ENCODE results near the gene SLC44A3. TPM values are rescaled to one million over a fixed set of nuclear protein-coding genes. Genes with fewer than 3 reads are reported as not detected.
A peak's percentile ranks its signal among the peaks of the same experiment; 100 is the strongest.

The SLC44A3 gene
- total and polyA plus RNA-seq, 2 of the 13 experiments (the other 11 are each of a cell fraction or from before 2014, with no cell fraction given) = 6.8 to 14.1 TPM

DNA sequence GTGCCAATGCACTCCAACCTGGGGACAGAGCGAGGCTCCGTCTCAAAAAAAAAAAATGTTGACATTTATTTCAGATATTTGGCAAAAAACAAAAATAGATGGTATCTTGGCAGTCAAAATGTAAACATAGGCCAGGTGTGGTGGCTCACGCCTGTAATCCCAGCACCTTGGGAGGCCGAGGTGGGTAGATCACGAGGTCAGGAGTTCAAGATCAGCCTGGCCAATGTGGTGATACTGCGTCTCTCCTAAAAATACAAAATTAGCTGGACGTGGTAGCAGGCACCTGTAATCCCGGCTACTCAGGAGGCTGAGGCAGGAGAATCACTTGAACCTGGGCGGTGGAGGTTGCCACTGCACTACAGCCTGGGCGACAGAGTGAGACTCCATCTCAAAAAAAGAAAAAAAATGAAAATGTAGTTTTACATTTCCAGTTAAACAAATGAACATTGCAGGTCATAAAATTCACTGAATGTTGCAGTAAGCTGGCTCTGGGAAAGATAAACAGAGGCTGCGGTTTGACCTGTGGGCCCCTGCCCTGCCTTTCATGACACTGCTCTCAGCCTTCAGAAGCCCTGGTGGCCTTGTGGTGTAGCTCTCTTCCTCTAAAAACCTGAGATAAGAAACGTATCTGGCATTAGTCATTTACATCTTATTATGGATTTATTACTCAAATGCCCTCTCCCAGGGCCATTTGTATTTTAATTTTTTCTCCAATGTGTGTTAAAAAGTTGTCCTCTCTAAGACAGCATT, 12.2 kb upstream of the SLC44A3 start (continued):
- TF ChIP-seq, protein P1, sequence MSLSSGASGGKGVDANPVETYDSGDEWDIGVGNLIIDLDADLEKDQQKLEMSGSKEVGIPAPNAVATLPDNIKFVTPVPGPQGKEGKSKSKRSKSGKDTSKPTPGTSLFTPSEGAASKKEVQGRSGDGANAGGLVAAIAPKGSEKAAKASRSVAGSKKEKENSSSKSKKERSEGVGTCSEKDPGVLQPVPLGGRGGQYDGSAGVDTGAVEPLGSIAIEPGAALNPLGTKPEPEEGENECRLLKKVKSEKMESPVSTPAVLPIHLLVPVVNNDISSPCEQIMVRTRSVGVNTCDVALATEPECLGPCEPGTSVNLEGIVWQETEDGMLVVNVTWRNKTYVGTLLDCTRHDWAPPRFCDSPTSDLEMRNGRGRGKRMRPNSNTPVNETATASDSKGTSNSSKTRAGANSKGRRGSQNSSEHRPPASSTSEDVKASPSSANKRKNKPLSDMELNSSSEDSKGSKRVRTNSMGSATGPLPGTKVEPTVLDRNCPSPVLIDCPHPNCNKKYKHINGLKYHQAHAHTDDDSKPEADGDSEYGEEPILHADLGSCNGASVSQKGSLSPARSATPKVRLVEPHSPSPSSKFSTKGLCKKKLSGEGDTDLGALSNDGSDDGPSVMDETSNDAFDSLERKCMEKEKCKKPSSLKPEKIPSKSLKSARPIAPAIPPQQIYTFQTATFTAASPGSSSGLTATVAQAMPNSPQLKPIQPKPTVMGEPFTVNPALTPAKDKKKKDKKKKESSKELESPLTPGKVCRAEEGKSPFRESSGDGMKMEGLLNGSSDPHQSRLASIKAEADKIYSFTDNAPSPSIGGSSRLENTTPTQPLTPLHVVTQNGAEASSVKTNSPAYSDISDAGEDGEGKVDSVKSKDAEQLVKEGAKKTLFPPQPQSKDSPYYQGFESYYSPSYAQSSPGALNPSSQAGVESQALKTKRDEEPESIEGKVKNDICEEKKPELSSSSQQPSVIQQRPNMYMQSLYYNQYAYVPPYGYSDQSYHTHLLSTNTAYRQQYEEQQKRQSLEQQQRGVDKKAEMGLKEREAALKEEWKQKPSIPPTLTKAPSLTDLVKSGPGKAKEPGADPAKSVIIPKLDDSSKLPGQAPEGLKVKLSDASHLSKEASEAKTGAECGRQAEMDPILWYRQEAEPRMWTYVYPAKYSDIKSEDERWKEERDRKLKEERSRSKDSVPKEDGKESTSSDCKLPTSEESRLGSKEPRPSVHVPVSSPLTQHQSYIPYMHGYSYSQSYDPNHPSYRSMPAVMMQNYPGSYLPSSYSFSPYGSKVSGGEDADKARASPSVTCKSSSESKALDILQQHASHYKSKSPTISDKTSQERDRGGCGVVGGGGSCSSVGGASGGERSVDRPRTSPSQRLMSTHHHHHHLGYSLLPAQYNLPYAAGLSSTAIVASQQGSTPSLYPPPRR (CRISPR knock-in tag; IDR thresholded peaks at IDR 0.05; ENCODE audit: borderline replicate concordance) = no peak
- TF ChIP-seq, protein P2, sequence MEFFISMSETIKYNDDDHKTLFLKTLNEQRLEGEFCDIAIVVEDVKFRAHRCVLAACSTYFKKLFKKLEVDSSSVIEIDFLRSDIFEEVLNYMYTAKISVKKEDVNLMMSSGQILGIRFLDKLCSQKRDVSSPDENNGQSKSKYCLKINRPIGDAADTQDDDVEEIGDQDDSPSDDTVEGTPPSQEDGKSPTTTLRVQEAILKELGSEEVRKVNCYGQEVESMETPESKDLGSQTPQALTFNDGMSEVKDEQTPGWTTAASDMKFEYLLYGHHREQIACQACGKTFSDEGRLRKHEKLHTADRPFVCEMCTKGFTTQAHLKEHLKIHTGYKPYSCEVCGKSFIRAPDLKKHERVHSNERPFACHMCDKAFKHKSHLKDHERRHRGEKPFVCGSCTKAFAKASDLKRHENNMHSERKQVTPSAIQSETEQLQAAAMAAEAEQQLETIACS (CRISPR knock-in tag; IDR thresholded peaks at IDR 0.05) = no peak
- TF ChIP-seq RBM39 (IDR thresholded peaks at IDR 0.05; ENCODE audit: low read depth, low read length, poor library complexity, severe bottlenecking) = no peak
- no peak for TF ChIP-seq GABPA (IDR thresholded peaks at IDR 0.05; ENCODE audit: low read depth, low read length)
- TF ChIP-seq GABPA (CRISPR knock-in tag; IDR thresholded peaks at IDR 0.05; ENCODE audit: low read depth) = no peak
- no peak for TF ChIP-seq ZNF607 (CRISPR knock-in tag; IDR thresholded peaks at IDR 0.05; ENCODE audit: borderline replicate concordance)
- peak; percentile 56; the same call in 1 of the 2 replicates for TF ChIP-seq RARA (CRISPR knock-in tag; IDR thresholded peaks at IDR 0.05)
- TF ChIP-seq THAP11 (CRISPR knock-in tag; IDR thresholded peaks at IDR 0.05) = no peak
- TF ChIP-seq JUN (CRISPR knock-in tag; IDR thresholded peaks at IDR 0.05) = no peak
- TF ChIP-seq MXI1 (IDR thresholded peaks at IDR 0.05; ENCODE audit: borderline replicate concordance, low read depth, low read length) = no peak
- no peak for TF ChIP-seq ZNF367 (CRISPR knock-in tag; IDR thresholded peaks at IDR 0.05; ENCODE audit: borderline replicate concordance)
- no peak for TF ChIP-seq MLLT10 (CRISPR knock-in tag; IDR thresholded peaks at IDR 0.05)
- TF ChIP-seq ZNF737 (CRISPR knock-in tag; IDR thresholded peaks at IDR 0.05; ENCODE audit: borderline replicate concordance) = no peak
- TF ChIP-seq PHF5A (CRISPR knock-in tag; IDR thresholded peaks at IDR 0.05; ENCODE audit: low read depth, unreplicated experiment) = no peak
- TF ChIP-seq ZNF572 (CRISPR knock-in tag; IDR thresholded peaks at IDR 0.05) = no peak
- TF ChIP-seq ZNF577 (CRISPR knock-in tag; IDR thresholded peaks at IDR 0.05; ENCODE audit: borderline replicate concordance, low read depth) = no peak
- TF ChIP-seq RBAK (CRISPR knock-in tag; IDR thresholded peaks at IDR 0.05) = no peak
- TF ChIP-seq DPF2 (CRISPR knock-in tag; IDR thresholded peaks at IDR 0.05; ENCODE audit: borderline replicate concordance, low read depth) = peak; percentile 58; the same call in 1 of the 2 replicates
- no peak for TF ChIP-seq ZBTB26 (CRISPR knock-in tag; IDR thresholded peaks at IDR 0.05; ENCODE audit: borderline replicate concordance)
- TF ChIP-seq SRSF4 (IDR thresholded peaks at IDR 0.05; ENCODE audit: low read depth, low read length, poor library complexity, severe bottlenecking) = no peak
- peak; percentile 19; the same call in 1 of the 2 replicates for TF ChIP-seq GFI1 (CRISPR knock-in tag; IDR thresholded peaks at IDR 0.05; ENCODE audit: borderline replicate concordance)
- TF ChIP-seq SMC3 (IDR thresholded peaks at IDR 0.05; ENCODE audit: low read length) = no peak
- no peak for TF ChIP-seq AHR (CRISPR knock-in tag; IDR thresholded peaks at IDR 0.05)
- no peak for TF ChIP-seq ZNF10 (CRISPR knock-in tag; IDR thresholded peaks at IDR 0.05; ENCODE audit: borderline replicate concordance, low read depth)

Data from HepG2 (cell line).